ENCODE data around the gene SRPK2. TPM values are rescaled to one million over a fixed set of nuclear protein-coding genes. Genes with fewer than 3 reads are reported as not detected.

The SRPK2 gene
- total RNA-seq, 1 donor from 2014 or later = 47.1 TPM

- H3K4me3 ChIP-seq = no peak overlapping the region
- peaks cover 25% of the 10 kb centered on the region for H3K4me1 ChIP-seq
- intact Hi-C loops (cut with DNase I) = no loop called here
- H3K36me3 ChIP-seq = no peaks in the 10 kb centered on the region
- no peak overlapping the region for H3K27ac ChIP-seq
- no peak for DNase-seq (ENCODE audit: extremely low spot score in 2 of 2)
- H3K9me3 ChIP-seq = no peaks in the 10 kb centered on the region
- H3K27me3 ChIP-seq = no peaks in the 10 kb centered on the region
- TF ChIP-seq POLR2AphosphoS5 (IDR thresholded peaks at IDR 0.05; ENCODE audit: insufficient read depth in 1 of 2, low read depth in 1 of 2) (no peak), POLR2A (IDR thresholded peaks at IDR 0.05) (no peak), CTCF (IDR thresholded peaks at IDR 0.05) (no peak)
Observed at GRCh38 chr7:105215821-105216220, 172.9 kb downstream of the SRPK2 start.

- no peak overlapping the region for H3K27ac ChIP-seq
- TF ChIP-seq POLR2A (IDR thresholded peaks at IDR 0.05) (no peak), POLR2AphosphoS5 (IDR thresholded peaks at IDR 0.05; ENCODE audit: insufficient read depth in 1 of 2, low read depth in 1 of 2) (no peak), CTCF (IDR thresholded peaks at IDR 0.05) (no peak)
- no peaks in the 10 kb centered on the region for H3K27me3 ChIP-seq
- intact Hi-C loops (cut with DNase I) = no loop called here
- no peaks in the 10 kb centered on the region for H3K36me3 ChIP-seq
- H3K4me3 ChIP-seq = no peak overlapping the region
- H3K9me3 ChIP-seq = no peaks in the 10 kb centered on the region
- no peak for DNase-seq (ENCODE audit: extremely low spot score in 2 of 2)
- H3K4me1 ChIP-seq = peaks cover 25% of the 10 kb centered on the region
Observed at GRCh38 chr7:105215182-105215581, 173.5 kb downstream of the SRPK2 start.

GRCh38 chr7:105213611-105214010, 175.1 kb downstream of the SRPK2 start:
- Histone ChIP-seq H3K4me1 (peaks cover 26% of the 10 kb centered on the region), H3K9me3 (no peaks in the 10 kb centered on the region), H3K27ac (no peak overlapping the region), H3K27me3 (no peaks in the 10 kb centered on the region), H3K4me3 (no peak overlapping the region), H3K36me3 (no peaks in the 10 kb centered on the region)
- intact Hi-C loops (cut with DNase I) = no loop called here
- TF ChIP-seq POLR2A (IDR thresholded peaks at IDR 0.05) (no peak), POLR2AphosphoS5 (IDR thresholded peaks at IDR 0.05; ENCODE audit: insufficient read depth in 1 of 2, low read depth in 1 of 2) (no peak), CTCF (IDR thresholded peaks at IDR 0.05) (no peak)
- no peak for DNase-seq (ENCODE audit: extremely low spot score in 2 of 2)

GRCh38 chr7:105212212-105212611, 176.5 kb downstream of the SRPK2 start:
- no peaks in the 10 kb centered on the region for H3K9me3 ChIP-seq
- no peak for TF ChIP-seq POLR2A (IDR thresholded peaks at IDR 0.05)
- no peak for TF ChIP-seq POLR2AphosphoS5 (IDR thresholded peaks at IDR 0.05; ENCODE audit: insufficient read depth in 1 of 2, low read depth in 1 of 2)
- no peak for TF ChIP-seq CTCF (IDR thresholded peaks at IDR 0.05)
- H3K36me3 ChIP-seq = no peaks in the 10 kb centered on the region
- no peak for DNase-seq (ENCODE audit: extremely low spot score in 2 of 2)
- no peaks in the 10 kb centered on the region for H3K27me3 ChIP-seq
- intact Hi-C loops (cut with DNase I) = no loop called here
- H3K4me3 ChIP-seq = no peak overlapping the region
- H3K4me1 ChIP-seq = peaks cover 12% of the 10 kb centered on the region
- H3K27ac ChIP-seq = no peak overlapping the region

GRCh38 chr7:105210721-105211205, 178.0 kb downstream of the SRPK2 start:
- Histone ChIP-seq H3K36me3 (no peaks in the 10 kb centered on the region), H3K27ac (no peak overlapping the region), H3K9me3 (no peaks in the 10 kb centered on the region), H3K4me3 (no peak overlapping the region), H3K4me1 (peaks cover 10% of the 10 kb centered on the region), H3K27me3 (no peaks in the 10 kb centered on the region)
- TF ChIP-seq POLR2A (IDR thresholded peaks at IDR 0.05) = no peak
- no peak for TF ChIP-seq CTCF (IDR thresholded peaks at IDR 0.05)
- no peak for TF ChIP-seq POLR2AphosphoS5 (IDR thresholded peaks at IDR 0.05; ENCODE audit: insufficient read depth in 1 of 2, low read depth in 1 of 2)
- DNase-seq (ENCODE audit: extremely low spot score in 2 of 2) = no peak
- intact Hi-C loops (cut with DNase I) = no loop called here
